Measurements from ENCODE around the gene LIN52. TPM values are rescaled to one million over a fixed set of nuclear protein-coding genes. Genes with fewer than 3 reads are reported as not detected.

The LIN52 gene
- polyA plus RNA-seq, 3 donors, result 2.3 to 16.3 (median 7.8) TPM

- 84 to 89% (median 87%) methylated on average over 11 of the region's 11 CpGs for WGBS, 3 donors
- no peak overlapping the region for H3K27ac ChIP-seq (ENCODE audit: low read depth, low read length)
Measured at GRCh38 chr14:74216671-74217070, 131.9 kb downstream of the LIN52 start.

DNA sequence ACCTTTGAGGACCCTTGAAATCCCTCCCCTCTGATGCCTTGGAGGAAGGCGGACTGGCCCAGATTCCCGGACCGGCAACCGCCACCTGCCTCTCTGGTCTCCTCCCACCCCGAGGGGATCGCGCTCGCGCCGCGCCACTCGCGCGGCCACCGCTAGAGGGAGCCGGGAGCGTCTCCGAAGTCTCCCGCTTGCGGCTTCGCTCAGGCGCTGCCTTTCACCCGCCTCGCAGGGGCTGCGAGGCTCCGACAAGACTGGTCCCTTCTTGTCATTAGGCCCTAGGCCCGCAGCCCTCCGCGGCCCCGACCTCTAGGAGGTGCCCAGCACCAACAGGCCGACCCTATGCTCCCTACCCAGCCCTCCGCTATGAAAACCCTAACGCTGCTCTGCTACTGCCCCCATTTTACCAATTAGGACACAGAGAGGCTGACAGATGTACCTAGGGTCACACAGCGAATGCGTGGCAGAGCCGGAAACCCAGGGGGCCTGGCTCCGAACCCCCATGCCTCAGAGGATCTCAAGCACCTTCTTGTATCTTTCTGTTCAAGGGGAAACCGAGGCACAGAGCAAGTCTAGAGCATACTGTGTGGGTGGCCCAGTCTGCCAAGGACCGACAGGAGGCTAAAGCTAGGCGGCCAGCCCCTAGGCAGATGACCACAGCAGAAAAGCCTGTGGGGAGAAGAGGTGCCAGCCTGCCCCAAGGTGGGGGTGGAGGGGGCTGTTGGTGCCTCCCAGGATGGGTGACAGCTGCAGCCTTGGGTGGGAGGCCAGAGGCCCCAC, 133.1 kb downstream of the LIN52 start:
- no peak overlapping the region for H3K27ac ChIP-seq (ENCODE audit: low read depth, low read length)
- 11 to 12% (median 11%) methylated on average over 39 to 40 of the region's 40 CpGs for WGBS, 3 donors

- 53 to 65% (median 58%) methylated on average over 4 of the region's 4 CpGs for WGBS, 3 donors
- H3K27ac ChIP-seq (ENCODE audit: low read depth, low read length), result no peak overlapping the region
Measured at GRCh38 chr14:74218462-74218861, 133.7 kb downstream of the LIN52 start.

- H3K27ac ChIP-seq (ENCODE audit: low read depth, low read length), result no peak overlapping the region
- WGBS, 3 donors, result 65 to 67% (median 65%) methylated on average over 13 of the region's 13 CpGs
Measured at GRCh38 chr14:74219277-74220205, 134.8 kb downstream of the LIN52 start.

- WGBS, 3 donors, result 81 to 86% (median 84%) methylated on average over 6 of the region's 6 CpGs
- no peak overlapping the region for H3K27ac ChIP-seq (ENCODE audit: low read depth, low read length)
Measured at GRCh38 chr14:74220991-74221390, 136.2 kb downstream of the LIN52 start.

GRCh38 chr14:74221741-74222140, 137.0 kb downstream of the LIN52 start:
- 90 to 97% (median 94%) methylated on average over 7 of the region's 7 CpGs for WGBS, 3 donors

DNA sequence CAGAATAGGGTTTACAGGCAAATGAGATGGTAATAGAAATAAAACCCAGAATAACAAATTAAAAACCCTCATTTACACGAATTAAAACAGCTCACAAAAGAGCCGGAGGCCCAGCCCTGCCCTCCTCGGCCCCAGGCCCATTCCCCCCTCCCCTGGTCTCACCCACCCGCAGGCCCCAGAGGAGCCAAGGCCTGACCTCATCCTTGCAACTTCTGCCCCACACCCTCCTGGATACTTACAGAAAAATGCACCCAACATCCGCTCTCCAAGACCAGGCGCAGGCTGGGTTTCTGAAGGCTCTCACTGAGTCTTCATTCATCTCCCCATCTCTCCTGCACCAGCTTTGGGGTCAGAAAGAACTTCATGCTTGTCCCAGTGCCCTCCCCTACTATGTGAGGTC, 138.3 kb downstream of the LIN52 start:
- 72 to 79% (median 78%) methylated on average over 6 of the region's 6 CpGs for WGBS, 3 donors
- H3K27ac ChIP-seq (ENCODE audit: low read depth, low read length), result no peak overlapping the region

More at GRCh38 chr14:74221741-74222140, 137.0 kb downstream of the LIN52 start:
- H3K27ac ChIP-seq (ENCODE audit: low read depth, low read length), result no peak overlapping the region

- 80 to 89% (median 88%) methylated on average over 8 of the region's 8 CpGs for WGBS, 3 donors
- no peak overlapping the region for H3K27ac ChIP-seq (ENCODE audit: low read depth, low read length)
Measured at GRCh38 chr14:74231784-74232183, 147.0 kb downstream of the LIN52 start.

GRCh38 chr14:74235017-74235416, 150.3 kb downstream of the LIN52 start:
- 62 to 70% (median 66%) methylated on average over 4 of the region's 4 CpGs for WGBS, 3 donors
- H3K27ac ChIP-seq (ENCODE audit: low read depth, low read length), result no peak overlapping the region

DNA sequence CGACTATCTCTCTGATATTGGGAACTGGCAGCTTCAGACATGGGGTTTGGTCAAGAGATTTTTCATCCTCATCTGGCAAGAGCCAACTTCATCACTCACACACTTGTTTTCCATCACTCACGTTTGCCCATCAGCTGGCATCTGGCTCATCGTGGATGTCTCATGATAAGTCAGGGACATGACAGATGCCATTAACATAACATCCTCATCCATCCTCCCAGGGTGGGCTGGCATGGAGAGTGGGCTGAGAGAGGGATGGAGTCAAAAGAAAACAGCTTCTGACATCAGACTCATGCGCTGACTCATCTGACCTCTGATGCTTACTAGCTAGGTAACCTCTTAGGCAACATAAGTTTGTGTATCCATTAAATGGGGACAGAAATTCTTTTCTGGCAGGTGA, 152.7 kb downstream of the LIN52 start:
- 76 to 86% (median 85%) methylated on average over 4 of the region's 4 CpGs for WGBS, 3 donors
- no peak overlapping the region for H3K27ac ChIP-seq (ENCODE audit: low read depth, low read length)

GRCh38 chr14:74238974-74239847, 154.5 kb downstream of the LIN52 start, which contains the start of gene VSX2:
Gene VSX2, plus strand, starts transcription at chr14:74239449. Its CDS starts 113 bp downstream, at chr14:74239562.
- WGBS, 3 donors, result 10 to 13% (median 11%) methylated on average over 39 to 40 of the region's 40 CpGs
- H3K27ac ChIP-seq (ENCODE audit: low read depth, low read length), result no peak within 1 kb of the TSS

- no peak overlapping the region for H3K27ac ChIP-seq (ENCODE audit: low read depth, low read length)
Measured at GRCh38 chr14:74239848-74240793, 155.4 kb downstream of the LIN52 start.

DNA sequence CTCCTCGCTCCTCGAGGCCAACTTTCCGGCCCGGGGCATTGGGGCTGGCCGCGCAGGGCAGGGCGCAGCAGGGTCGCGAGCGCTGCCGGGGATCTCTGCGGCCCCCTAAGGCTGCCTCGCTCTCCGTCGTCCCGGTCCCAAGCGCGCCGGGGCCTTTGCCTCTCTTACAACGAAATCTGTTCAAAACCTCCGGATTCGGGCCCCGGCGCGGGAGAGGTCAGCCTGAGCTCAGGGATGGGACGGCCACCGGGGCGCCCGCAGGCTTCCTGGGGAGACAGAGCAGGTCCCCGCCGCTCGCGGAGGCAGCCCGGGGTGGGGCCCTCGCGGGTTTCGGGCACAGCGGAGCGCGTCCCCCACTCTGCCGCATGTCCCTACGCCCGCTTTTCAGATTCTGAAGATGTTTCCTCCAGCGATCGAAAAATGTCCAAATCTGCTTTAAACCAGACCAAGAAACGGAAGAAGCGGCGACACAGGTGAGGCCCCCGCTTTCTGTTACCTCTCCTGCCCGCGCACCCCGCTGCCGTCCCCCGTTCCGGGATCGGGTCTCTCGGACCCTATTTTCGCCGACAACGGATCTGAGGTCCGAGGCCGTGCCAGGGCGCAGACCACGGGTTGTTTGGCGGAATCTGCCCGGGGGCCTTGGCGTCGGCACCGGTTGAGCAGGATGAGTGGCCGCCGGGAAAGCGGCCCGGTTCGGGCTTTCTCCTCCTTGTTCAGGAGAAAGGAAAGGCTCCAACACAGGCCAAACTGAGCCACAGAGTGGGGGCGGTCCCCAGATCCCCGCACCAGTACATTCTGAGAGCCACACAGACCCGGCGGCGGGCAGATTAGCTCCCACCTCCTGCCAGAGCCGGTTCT, 156.3 kb downstream of the LIN52 start:
- 2 to 3% (median 2%) methylated on average over 72 to 80 of the region's 80 CpGs for WGBS, 3 donors
- no peak overlapping the region for H3K27ac ChIP-seq (ENCODE audit: low read depth, low read length)

More at GRCh38 chr14:74239848-74240793, 155.4 kb downstream of the LIN52 start:
- 3 to 5% (median 5%) methylated on average over 86 to 94 of the region's 94 CpGs for WGBS, 3 donors

- H3K27ac ChIP-seq (ENCODE audit: low read depth, low read length), result no peak overlapping the region
- 7 to 12% (median 8%) methylated on average over 14 of the region's 14 CpGs for WGBS, 3 donors
Measured at GRCh38 chr14:74241652-74242017, 156.9 kb downstream of the LIN52 start.

DNA sequence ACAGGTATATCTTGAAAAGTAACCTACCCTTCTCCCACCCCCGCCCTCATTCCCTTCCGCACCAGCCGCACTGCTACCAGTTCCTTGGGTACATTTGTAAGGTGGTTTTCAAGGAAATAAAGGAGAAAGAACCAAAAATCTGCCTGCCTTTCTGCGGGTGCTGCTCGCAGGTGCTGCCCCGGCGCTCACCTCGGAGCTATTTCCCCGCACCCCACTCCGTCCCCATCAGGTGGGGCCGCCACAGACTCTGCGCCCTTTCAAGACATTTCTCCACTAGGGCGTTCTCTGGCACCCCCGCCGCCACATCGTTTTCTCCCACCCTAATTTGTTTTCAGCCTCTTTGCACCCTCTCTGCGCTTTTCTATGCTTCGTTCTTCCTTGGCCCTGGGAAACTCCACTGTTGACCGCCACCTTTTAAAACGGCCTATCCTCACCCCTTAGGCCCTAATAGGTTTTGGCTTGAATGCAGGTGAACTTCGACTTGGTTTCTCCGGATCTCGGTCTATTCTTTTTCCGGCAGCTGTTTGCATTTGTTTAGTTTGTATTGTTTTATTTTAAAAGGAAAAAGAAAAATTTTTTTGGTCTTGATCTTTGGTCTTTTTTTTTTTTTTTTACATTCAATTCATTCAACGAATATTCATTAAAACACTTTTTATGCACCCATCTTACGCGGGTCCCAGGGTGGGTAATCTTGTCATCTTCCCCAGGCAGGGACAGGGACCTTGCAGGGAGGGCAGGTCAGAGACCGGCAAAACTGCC, 157.4 kb downstream of the LIN52 start:
- no peak overlapping the region for H3K27ac ChIP-seq (ENCODE audit: low read depth, low read length)
- 13 to 16% (median 14%) methylated on average over 28 of the region's 28 CpGs for WGBS, 3 donors

- 26 to 45% (median 34%) methylated on average over 4 of the region's 4 CpGs for WGBS, 3 donors
- no peak overlapping the region for H3K27ac ChIP-seq (ENCODE audit: low read depth, low read length)
Measured at GRCh38 chr14:74242780-74243042, 158.0 kb downstream of the LIN52 start.
